ENCODE data around the gene OR2AT4.
"Not testable (repeated sequence)": the region's sequence is repeated elsewhere in the genome, so short reads cannot be mapped to it uniquely, and the experiment has no call there.

OR2AT4 gene

DNA sequence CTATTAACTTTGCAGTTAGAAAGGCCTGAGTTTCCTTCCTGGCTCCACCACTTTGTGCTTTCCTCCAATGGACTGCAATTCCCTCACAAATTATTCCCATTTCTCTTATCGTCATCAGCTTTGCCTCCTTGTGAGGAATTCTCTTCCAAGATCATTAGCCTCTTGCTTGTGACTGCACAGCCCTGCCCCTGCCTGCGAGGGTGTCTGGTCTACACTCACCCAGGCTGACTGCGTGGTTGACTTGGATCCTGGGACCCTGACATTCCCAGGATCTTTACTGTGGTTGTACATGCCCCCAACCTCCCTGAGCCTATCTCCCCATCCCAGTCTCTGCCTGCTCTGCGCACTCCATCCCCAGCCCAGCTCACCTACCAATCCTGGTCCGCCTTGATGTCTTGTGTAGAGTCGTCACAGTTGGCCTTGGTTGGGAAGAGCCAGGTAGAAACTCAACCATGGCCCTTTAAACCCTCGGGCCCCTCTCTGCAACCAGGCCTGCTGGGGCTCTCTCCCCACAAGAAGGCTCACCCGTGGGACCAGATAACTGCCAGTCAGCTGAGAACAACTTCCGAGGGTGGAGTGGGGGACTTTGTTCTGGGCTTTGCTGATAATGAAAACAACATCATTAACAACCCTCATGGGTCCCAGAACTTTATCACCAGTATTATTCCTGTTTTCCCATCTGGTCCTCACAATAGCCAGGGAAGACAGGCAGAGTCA lies at the start of gene OR2AT4:
TSS of gene OR2AT4 (minus strand) at position 421 of the 717 bp plus-strand sequence.
- DNase-seq (ENCODE audit: low spot score): no peak

- DNase-seq (ENCODE audit: low spot score): no peak
These were observed 49.4 kb upstream of the OR2AT4 start for GRCh38 chr11:75145972-75146519.

- DNase-seq (ENCODE audit: low spot score): no peak
These were observed 48.7 kb upstream of the OR2AT4 start for GRCh38 chr11:75145196-75145971.

DNA sequence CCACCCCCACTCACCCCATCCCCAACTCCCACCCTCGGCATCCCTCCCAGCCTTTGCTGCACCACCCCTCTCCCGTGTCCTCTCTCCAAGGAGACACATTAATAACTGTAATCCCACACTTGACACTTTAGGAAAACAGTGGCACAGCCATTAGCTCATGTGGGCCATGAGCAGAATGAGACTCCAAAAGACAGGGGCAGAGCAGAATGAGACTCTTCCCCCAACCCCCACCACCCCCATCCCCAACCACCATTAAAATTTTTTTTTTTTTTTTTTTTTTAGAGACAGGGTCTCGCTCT lies 48.0 kb upstream of the OR2AT4 start:
- DNase-seq (ENCODE audit: low spot score): no peak

GRCh38 chr11:75143420-75143731 lies 46.7 kb upstream of the OR2AT4 start:
- no peak for DNase-seq (ENCODE audit: low spot score)

DNA sequence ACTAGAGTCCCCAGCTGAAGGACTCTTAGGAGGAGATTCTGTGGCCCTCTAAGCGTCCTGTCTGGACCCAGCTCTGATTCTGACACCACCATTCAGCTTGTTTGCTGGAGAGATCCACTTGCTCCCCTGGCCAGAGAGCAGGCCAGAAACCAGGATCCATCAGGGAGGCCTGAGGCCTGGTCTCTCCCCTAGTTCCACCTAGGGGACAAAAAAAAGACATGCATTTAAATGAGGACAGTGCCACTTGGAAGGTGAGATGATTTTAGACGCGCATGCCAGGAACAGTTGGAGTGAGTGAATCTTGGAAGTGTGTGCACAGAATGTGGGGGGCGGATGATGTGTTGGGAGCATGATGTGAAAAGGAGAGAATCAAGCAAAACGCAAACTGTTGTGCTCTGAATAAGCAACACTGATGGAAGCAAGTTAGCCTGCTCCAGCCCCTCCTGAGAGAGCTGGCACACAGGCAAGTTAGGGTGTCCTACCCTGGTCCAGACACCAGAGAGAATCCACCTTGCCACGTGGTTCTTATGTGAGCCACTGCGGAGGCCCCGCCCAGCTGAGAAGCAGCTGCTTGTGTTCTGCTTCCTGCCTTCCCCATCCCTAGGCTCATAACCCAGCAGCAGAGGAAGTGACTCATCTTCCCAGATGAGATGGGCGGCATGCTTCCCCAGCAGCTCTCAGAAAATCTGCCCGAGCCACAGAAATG lies 46.2 kb upstream of the OR2AT4 start:
- DNase-seq (ENCODE audit: low spot score): peak; percentile 61

DNA sequence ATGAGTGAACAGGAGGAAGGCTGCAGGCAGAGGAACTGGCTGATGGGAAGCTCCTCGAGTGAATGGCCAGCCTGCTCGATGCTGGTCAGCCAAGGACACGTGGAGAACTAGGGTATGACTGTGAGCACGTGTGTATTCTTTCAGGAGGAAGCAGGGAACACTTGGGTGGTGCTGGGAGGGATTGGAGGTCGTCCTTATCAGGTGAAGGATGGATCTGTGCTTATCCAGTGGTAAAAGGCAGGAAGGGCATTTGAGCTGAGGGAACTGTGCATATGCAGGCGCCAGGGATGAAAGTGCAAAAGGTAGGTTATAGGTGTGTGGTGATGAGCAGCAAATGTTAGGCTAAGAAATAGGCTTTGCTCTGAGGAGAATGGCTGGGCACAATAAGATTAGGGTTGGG lies 44.5 kb upstream of the OR2AT4 start:
- DNase-seq (ENCODE audit: low spot score): no peak

DNA sequence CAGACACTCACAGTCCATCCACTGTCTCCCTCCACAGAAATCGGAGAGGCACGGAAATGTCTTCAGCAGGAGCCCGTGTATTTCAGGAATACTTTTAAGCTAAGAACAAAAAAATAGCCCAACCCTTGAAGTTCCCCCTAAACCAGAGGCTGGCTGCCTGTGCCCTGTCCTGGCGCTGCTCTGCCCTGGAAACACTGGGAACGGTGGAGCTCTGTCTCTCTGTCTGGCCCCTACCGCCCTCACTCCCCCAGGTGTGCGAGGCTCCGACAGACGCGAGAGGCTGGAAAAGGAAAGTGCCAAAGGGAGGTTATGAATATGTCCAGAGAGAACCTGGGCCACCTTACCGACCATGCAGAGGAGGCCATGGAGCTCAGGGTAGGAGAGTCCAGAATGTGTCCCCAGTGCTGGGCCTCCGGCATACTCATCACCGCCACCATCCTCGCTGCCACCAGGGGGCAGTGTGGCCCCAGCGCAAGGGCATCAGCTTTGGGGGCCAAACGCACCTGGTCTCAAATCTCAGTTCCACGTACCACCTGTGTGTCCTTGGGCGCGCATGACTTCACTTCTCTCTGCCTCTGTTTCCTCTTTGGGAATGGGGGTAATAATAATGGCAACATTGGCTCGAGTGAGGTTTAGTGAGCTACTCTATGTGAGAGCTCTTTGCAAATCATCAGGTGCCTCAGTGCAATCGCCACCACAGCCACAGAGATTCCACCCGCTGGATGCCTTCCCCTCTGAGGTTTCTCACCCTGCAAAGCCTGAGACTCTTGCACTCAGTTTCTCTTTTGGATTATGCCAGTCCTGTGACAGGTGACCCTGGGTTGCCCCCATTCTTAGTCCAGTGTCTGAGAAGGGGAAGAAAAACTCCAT lies 43.8 kb upstream of the OR2AT4 start:
- DNase-seq (ENCODE audit: low spot score): no peak

DNA sequence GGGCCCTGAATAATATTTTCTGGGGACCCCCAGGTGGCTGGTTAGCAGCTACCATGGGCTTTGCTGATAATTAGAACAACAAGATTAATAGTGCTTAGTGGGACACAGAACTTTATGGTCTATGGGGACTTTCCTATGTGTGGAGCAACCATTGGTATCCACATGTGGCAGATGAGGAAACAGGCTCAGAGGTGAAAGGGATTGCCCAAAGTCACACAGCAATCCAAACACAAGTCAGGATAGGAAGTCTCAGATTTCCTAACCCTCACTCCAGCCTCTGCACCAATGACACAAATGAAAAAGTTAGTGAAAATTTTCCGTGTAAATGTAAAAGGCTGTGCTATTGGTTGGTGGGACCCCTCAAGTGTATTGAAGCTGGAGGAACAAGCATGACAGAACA lies 39.0 kb upstream of the OR2AT4 start:
- DNase-seq (ENCODE audit: low spot score): no peak

GRCh38 chr11:75135021-75135650 lies 38.5 kb upstream of the OR2AT4 start:
- no peak for DNase-seq (ENCODE audit: low spot score)

GRCh38 chr11:75133976-75134375 lies 37.3 kb upstream of the OR2AT4 start:
- no peak for DNase-seq (ENCODE audit: low spot score)

DNA sequence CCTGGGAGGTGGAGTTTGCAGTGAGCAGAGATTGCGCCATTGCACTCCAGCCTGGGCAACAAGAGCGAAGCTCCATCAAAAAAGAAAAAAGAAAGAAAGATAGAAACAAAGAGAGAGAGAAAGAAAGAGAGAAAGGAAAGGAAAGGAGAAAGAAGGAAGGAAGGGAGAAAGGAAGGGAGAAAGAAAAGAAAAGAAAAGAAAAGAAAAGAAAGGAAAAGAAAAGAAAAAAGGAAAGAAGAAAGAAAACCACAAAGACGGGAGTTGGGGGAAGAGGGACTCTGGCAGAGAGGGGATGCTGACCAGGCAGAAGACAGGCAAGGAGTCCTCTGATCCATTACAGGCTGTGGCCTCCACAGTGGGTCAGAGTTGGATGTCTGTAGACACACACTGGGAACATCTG lies 35.4 kb upstream of the OR2AT4 start:
- DNase-seq (ENCODE audit: low spot score): no peak

DNA sequence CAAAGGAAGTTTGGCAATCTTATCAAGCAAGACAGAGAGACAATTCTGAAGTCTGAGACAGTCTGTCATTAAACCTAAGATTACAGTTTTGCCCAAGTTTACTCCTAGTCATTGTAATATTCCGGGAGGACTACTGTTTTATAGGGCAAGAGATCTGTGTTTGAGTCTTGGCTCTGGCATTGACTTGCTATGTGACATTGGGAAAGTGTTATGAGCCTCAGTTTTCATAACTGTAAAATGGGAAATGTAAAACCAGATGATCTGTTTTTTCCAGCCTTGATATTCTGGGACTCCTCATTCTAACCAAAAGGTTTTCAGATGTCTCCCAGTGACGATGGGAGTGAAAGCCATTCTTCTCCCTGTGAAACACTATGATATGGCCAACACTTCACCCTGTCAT lies 29.9 kb upstream of the OR2AT4 start:
- DNase-seq (ENCODE audit: low spot score): no peak

GRCh38 chr11:75118577-75118976 lies 21.9 kb upstream of the OR2AT4 start:
- DNase-seq (ENCODE audit: low spot score): no peak

GRCh38 chr11:75114465-75114864 lies 17.8 kb upstream of the OR2AT4 start:
- no peak for DNase-seq (ENCODE audit: low spot score)

DNA sequence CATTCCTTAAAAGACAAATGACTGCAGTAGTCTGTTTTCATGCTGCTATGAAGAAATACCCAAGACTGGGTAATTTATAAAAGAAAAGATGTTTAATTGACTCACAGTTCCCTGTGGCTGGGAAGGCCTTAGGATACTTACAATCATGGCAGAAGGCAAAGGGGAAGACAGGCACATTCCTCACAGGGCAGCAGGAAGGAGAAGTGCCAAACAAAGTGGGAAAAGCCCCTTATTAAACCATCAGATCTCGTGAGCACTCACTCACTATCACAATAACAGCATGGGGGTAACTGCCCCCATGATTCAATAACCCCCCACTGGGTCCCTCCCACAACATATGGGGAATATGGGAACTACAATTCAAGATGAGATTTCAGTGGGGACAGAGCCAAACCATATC lies 16.4 kb upstream of the OR2AT4 start:
- DNase-seq (ENCODE audit: low spot score): no peak

GRCh38 chr11:75112200-75112599 lies 15.5 kb upstream of the OR2AT4 start:
- DNase-seq (ENCODE audit: low spot score): no peak

GRCh38 chr11:75107187-75107586 lies 10.5 kb upstream of the OR2AT4 start:
- no peak for DNase-seq (ENCODE audit: low spot score)

GRCh38 chr11:75105967-75106681 lies 9.4 kb upstream of the OR2AT4 start:
- not testable (repeated sequence) for DNase-seq (ENCODE audit: low spot score)

- no peak for DNase-seq (ENCODE audit: low spot score)
These were observed 8.8 kb upstream of the OR2AT4 start for GRCh38 chr11:75105462-75105925.

Data from globus pallidus (tissue), 1 donor.